IPS-18a (cell line): Measurements from ENCODE around the gene CYP2U1.
"Not testable (repeated sequence)": the region's sequence is repeated elsewhere in the genome, so short reads cannot be mapped to it uniquely, and the experiment has no call there.

Experiments used
- H3K27ac ChIP-seq: one replicate; pipeline ENCODE4 v1.5.1; 2013; ENCODE audit warnings: low read length
- H3K27me3 ChIP-seq: one replicate; pipeline ENCODE4 v1.6.1; 2013; ENCODE audit warnings: mild to moderate bottlenecking, low read length; ENCODE audit not compliant: control insufficient read depth, insufficient read depth
- H3K36me3 ChIP-seq: one replicate; pipeline ENCODE4 v1.6.1; 2013; ENCODE audit warnings: low read depth, low read length; ENCODE audit not compliant: control insufficient read depth
- H3K4me1 ChIP-seq: one replicate; pipeline ENCODE4 v1.6.1; 2013; ENCODE audit warnings: low read depth, low read length; ENCODE audit not compliant: control insufficient read depth
- H3K4me3 ChIP-seq: one replicate; pipeline ENCODE4 v1.5.1; 2013; ENCODE audit warnings: low read length
- H3K9ac ChIP-seq: one replicate; pipeline ENCODE4 v1.6.1; 2013; ENCODE audit warnings: mild to moderate bottlenecking, low read length, moderate library complexity
- H3K9me3 ChIP-seq: one replicate; pipeline ENCODE4 v1.6.1; 2013; ENCODE audit warnings: low read depth, low read length; ENCODE audit not compliant: control insufficient read depth

The CYP2U1 gene

GRCh38 chr4:107900508-107900907, 30.8 kb upstream of the CYP2U1 start:
- Histone ChIP-seq H3K27ac (no peak overlapping the region), H3K9me3 (no peaks in the 10 kb centered on the region), H3K4me1 (no peaks in the 10 kb centered on the region), H3K9ac (no peak overlapping the region), H3K36me3 (no peaks in the 10 kb centered on the region), H3K4me3 (no peak overlapping the region), H3K27me3 (no peaks in the 10 kb centered on the region)

- H3K27me3 ChIP-seq: no peaks in the 10 kb centered on the region
- no peaks in the 10 kb centered on the region for H3K36me3 ChIP-seq
- no peak overlapping the region for H3K9ac ChIP-seq
- peaks cover 3% of the 10 kb centered on the region for H3K4me1 ChIP-seq
- H3K9me3 ChIP-seq: no peaks in the 10 kb centered on the region
- no peak overlapping the region for H3K4me3 ChIP-seq
- H3K27ac ChIP-seq: no peak overlapping the region
These were observed 30.0 kb upstream of the CYP2U1 start for GRCh38 chr4:107901213-107901934.

GRCh38 chr4:107902715-107903114, 28.6 kb upstream of the CYP2U1 start:
- Histone ChIP-seq H3K27me3 (no peaks in the 10 kb centered on the region), H3K27ac (no peak overlapping the region), H3K9me3 (no peaks in the 10 kb centered on the region), H3K4me3 (no peak overlapping the region), H3K36me3 (no peaks in the 10 kb centered on the region), H3K9ac (no peak overlapping the region), H3K4me1 (peaks cover 12% of the 10 kb centered on the region)

GRCh38 chr4:107905082-107905481, 26.3 kb upstream of the CYP2U1 start:
- H3K4me3 ChIP-seq, H3K27me3 ChIP-seq, H3K9ac ChIP-seq, H3K9me3 ChIP-seq, H3K27ac ChIP-seq, H3K36me3 ChIP-seq: not testable (repeated sequence)
- H3K4me1 ChIP-seq: peaks cover 14% of the 10 kb centered on the region

GRCh38 chr4:107906458-107907100, 24.8 kb upstream of the CYP2U1 start:
- Histone ChIP-seq H3K27me3 (no peaks in the 10 kb centered on the region), H3K36me3 (no peaks in the 10 kb centered on the region), H3K27ac (no peak overlapping the region), H3K9me3 (no peaks in the 10 kb centered on the region), H3K9ac (no peak overlapping the region), H3K4me1 (peaks cover 16% of the 10 kb centered on the region), H3K4me3 (no peak overlapping the region)

GRCh38 chr4:107908377-107908776, 23.0 kb upstream of the CYP2U1 start:
- H3K27me3 ChIP-seq: no peaks in the 10 kb centered on the region

GRCh38 chr4:107913283-107913899, 18.0 kb upstream of the CYP2U1 start:
- no peak overlapping the region for H3K27ac ChIP-seq
- no peak overlapping the region for H3K4me3 ChIP-seq
- H3K4me1 ChIP-seq: peaks cover 6% of the 10 kb centered on the region
- H3K9ac ChIP-seq: no peak overlapping the region
- no peaks in the 10 kb centered on the region for H3K27me3 ChIP-seq
- H3K36me3 ChIP-seq: no peaks in the 10 kb centered on the region
- no peaks in the 10 kb centered on the region for H3K9me3 ChIP-seq

More at GRCh38 chr4:107908377-107908776, 23.0 kb upstream of the CYP2U1 start:
- Histone ChIP-seq H3K4me1 (peaks cover 20% of the 10 kb centered on the region), H3K9me3 (no peaks in the 10 kb centered on the region), H3K36me3 (no peaks in the 10 kb centered on the region), H3K9ac (no peak overlapping the region), H3K4me3 (no peak overlapping the region), H3K27ac (no peak overlapping the region)

- H3K36me3 ChIP-seq: no peaks in the 10 kb centered on the region
- H3K27ac ChIP-seq: no peak overlapping the region
- H3K27me3 ChIP-seq: no peaks in the 10 kb centered on the region
- peaks cover 6% of the 10 kb centered on the region for H3K4me1 ChIP-seq
- H3K9me3 ChIP-seq: peaks cover 4% of the 10 kb centered on the region
- H3K4me3 ChIP-seq: no peak overlapping the region
- H3K9ac ChIP-seq: no peak overlapping the region
These were observed 16.1 kb upstream of the CYP2U1 start for GRCh38 chr4:107915220-107915619.

- Histone ChIP-seq H3K9ac (no peak overlapping the region), H3K27ac (no peak overlapping the region), H3K27me3 (no peaks in the 10 kb centered on the region), H3K4me1 (peaks cover 3% of the 10 kb centered on the region), H3K9me3 (peaks cover 4% of the 10 kb centered on the region), H3K36me3 (no peaks in the 10 kb centered on the region), H3K4me3 (no peak overlapping the region)
These were observed 14.7 kb upstream of the CYP2U1 start for GRCh38 chr4:107916623-107917022.

- Histone ChIP-seq H3K4me1 (peaks cover 3% of the 10 kb centered on the region), H3K27ac (no peak overlapping the region), H3K4me3 (no peak overlapping the region), H3K36me3 (no peaks in the 10 kb centered on the region), H3K27me3 (no peaks in the 10 kb centered on the region), H3K9ac (no peak overlapping the region), H3K9me3 (peaks cover 4% of the 10 kb centered on the region)
These were observed 13.8 kb upstream of the CYP2U1 start for GRCh38 chr4:107917500-107917899.

- no peaks in the 10 kb centered on the region for H3K27me3 ChIP-seq
- H3K4me3 ChIP-seq: no peak overlapping the region
- no peaks in the 10 kb centered on the region for H3K36me3 ChIP-seq
- H3K9me3 ChIP-seq: peaks cover 4% of the 10 kb centered on the region
- H3K27ac ChIP-seq: no peak overlapping the region
- H3K9ac ChIP-seq: no peak overlapping the region
- no peaks in the 10 kb centered on the region for H3K4me1 ChIP-seq
These were observed 8.6 kb upstream of the CYP2U1 start for GRCh38 chr4:107922486-107923473.
